ENCODE results near the gene EEF1AKMT1. TPM values are rescaled to one million over a fixed set of nuclear protein-coding genes. Genes with fewer than 3 reads are reported as not detected.
"Not testable (repeated sequence)": the region's sequence is repeated elsewhere in the genome, so short reads cannot be mapped to it uniquely, and the experiment has no call there.

Gene EEF1AKMT1
- polyA plus RNA-seq, 3 donors from 2014 or later: 8.1 to 14.3 (median 10.8) TPM

DNA sequence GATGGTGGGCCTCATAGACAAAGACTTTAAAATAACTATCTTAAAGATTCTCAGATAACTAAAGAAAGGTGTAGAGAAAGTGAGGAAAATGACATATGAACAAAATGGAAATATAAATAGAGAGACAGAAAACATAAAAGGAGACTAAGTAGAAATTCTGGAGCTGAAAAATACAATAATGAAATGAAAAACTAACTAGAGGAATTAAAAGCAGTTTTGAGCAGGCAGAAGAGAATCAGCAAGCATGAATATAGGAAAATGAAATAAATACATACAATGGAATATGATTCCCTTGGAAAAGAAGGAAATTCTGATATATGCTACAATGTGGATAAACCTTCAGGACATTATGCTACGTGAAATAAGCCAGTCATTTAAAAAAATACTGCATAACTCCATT, 3.9 kb downstream of the EEF1AKMT1 start:
- DNase-seq: no peak
- Mint-ChIP-seq H3K27ac (peak overlapping the region in 2 of 6 donors; percentile 26 to 34), H3K36me3 (peaks cover 29 to 33% (median 33%) of the 10 kb centered on the region in 3 donors), H3K4me3 (no peak overlapping the region), H3K27me3 (ENCODE audit: low read depth in 3 of 3) (peaks cover 3 to 16% (median 13%) of the 10 kb centered on the region in 3 donors), H3K4me1 (peaks cover 23 to 28% of the 10 kb centered on the region in 2 donors), H3K9me3 (peaks cover 4 to 24% (median 13%) of the 10 kb centered on the region in 6 donors)

DNA sequence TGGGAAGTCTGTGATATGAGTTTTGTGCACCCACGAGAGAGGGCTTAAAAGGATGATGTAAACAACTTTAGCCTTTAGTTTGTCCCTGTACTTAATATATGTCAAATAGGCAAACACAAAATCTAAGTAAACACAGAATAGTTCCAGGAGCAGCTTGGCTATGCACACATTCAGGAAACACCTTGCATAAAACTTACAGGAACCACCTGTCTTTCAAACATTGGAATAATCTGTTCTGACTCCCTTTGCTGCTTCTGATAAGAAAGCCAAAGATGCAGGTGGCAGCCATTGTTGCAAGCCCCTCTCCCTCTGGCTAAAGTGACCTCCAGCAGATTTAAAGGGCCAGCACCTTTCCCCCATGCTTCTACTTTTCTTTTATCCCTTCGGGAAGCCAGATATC, 4.7 kb downstream of the EEF1AKMT1 start:
- Mint-ChIP-seq H3K27ac (no peak overlapping the region), H3K9me3 (peaks cover 4 to 24% (median 13%) of the 10 kb centered on the region in 6 donors), H3K4me1 (peaks cover 18 to 27% of the 10 kb centered on the region in 2 donors), H3K4me3 (no peak overlapping the region), H3K36me3 (peaks cover 29 to 33% (median 33%) of the 10 kb centered on the region in 3 donors), H3K27me3 (ENCODE audit: low read depth in 3 of 3) (peaks cover 3 to 15% (median 13%) of the 10 kb centered on the region in 3 donors)
- DNase-seq: no peak

DNA sequence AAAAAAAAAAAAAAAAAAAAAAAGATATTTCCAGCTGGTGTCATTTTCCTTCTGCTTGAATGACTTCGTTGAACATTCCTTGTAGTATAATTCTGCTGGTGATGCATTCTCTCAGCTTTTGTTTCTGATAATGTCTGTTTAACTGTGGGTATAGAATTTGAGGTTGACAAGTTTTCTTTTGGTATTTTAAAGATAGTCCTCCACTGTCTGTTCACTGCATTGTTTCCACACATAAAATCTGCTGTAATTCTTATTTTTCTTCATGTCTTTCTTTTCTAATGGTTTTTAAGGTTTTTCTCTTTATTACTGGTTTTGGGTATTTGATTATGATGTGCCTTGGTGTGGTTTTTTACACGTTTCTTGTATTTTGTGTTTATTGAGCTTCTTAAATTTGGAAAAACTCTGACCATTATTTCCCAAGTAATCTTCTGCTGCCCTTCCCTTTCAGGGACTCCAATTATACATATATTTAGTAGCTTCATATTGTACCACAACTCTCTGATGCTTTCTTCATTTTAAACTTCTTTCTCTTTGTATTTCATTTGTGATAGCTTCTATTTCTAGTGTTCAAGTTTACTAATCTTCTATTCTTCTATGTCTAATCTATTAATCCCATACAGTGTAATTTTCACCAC, 6.3 kb downstream of the EEF1AKMT1 start:
- H3K36me3 Mint-ChIP-seq: peaks cover 29 to 33% (median 33%) of the 10 kb centered on the region in 3 donors
- H3K4me1 Mint-ChIP-seq: peaks cover 6 to 10% of the 10 kb centered on the region in 2 donors
- H3K4me3 Mint-ChIP-seq: no peak overlapping the region
- peaks cover 0 to 4% (median 2%) of the 10 kb centered on the region in 3 donors for H3K27me3 Mint-ChIP-seq (ENCODE audit: low read depth in 3 of 3)
- peaks cover 4 to 24% (median 13%) of the 10 kb centered on the region in 6 donors for H3K9me3 Mint-ChIP-seq
- no peak for DNase-seq
- peak overlapping the region in 2 of 6 donors; percentile 5 to 17 for H3K27ac Mint-ChIP-seq

DNA sequence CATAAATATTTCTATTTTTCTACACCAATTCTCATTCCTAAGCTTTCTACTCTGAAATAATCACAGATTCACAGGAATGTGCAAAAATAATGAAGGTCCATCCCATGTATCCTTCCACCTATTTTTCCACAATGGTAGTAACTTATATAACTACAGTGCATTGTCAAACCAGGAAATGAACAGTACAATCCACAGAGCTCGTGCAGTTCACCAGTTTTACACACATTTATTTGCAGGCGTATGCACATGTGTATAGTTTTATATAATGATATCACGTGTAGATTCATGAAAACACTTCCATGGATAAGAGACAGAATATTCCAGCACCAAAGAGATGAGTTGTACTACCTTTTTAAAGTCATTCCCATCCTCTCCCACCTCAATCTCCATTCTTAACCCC, 12.9 kb downstream of the EEF1AKMT1 start:
- H3K4me1 Mint-ChIP-seq: no peaks in the 10 kb centered on the region
- peaks cover 0 to 12% (median 6%) of the 10 kb centered on the region in 6 donors for H3K9me3 Mint-ChIP-seq
- no peak overlapping the region for H3K27ac Mint-ChIP-seq
- no peak overlapping the region for H3K4me3 Mint-ChIP-seq
- H3K36me3 Mint-ChIP-seq: peaks cover 21 to 26% (median 23%) of the 10 kb centered on the region in 3 donors
- peaks cover 0 to 2% (median 2%) of the 10 kb centered on the region in 3 donors for H3K27me3 Mint-ChIP-seq (ENCODE audit: low read depth in 3 of 3)
- no peak for DNase-seq

DNA sequence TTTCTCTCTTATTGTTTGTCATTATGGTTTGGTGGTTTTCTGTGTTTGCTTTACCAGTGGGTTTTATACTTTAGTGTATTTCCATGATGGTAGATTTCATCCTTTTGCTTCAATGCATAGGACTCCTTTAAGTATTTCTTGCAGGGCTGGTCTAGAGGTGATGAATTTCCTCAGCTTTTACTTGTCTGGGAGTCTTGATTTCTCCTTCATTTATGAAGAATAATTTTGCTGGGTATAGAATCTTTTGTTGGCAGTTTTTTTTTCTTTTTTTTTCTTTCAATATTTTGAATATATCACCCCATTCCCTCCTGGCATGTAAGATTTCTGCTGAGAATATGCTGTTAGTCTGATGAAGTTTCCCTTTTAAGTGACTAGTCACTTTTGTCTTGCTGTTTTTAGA, 19.8 kb downstream of the EEF1AKMT1 start:
- DNase-seq: no peak
- H3K9me3 Mint-ChIP-seq: peaks cover 20 to 63% (median 50%) of the 10 kb centered on the region in 6 donors
- peaks cover 0 to 4% (median 2%) of the 10 kb centered on the region in 3 donors for H3K27me3 Mint-ChIP-seq (ENCODE audit: low read depth in 3 of 3)
- H3K4me1 Mint-ChIP-seq: no peaks in the 10 kb centered on the region
- H3K27ac Mint-ChIP-seq: no peak overlapping the region
- H3K4me3 Mint-ChIP-seq: no peak overlapping the region
- peaks cover 41 to 63% (median 47%) of the 10 kb centered on the region in 3 donors for H3K36me3 Mint-ChIP-seq

DNA sequence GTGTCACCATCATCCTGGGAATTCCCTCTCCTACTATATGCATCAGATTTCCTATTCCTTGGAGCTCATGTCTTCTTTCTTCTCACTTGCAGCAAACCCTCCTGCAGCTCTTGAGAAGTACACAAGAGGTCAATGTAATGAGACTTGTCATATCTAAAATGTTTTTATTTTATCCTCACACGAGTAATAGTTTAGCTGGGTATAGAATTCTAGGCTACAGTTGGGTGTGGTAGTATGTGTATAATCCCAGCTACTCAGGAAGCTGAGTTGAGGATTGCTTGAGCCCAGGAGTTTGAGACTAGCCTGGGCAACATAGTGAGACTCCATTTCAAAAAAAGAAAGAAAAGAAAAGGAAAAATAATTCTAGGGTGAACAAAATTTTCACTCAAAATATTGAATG, 24.4 kb downstream of the EEF1AKMT1 start:
- peaks cover 0 to 2% (median 0%) of the 10 kb centered on the region in 3 donors for H3K27me3 Mint-ChIP-seq (ENCODE audit: low read depth in 3 of 3)
- peaks cover 31 to 40% (median 37%) of the 10 kb centered on the region in 3 donors for H3K36me3 Mint-ChIP-seq
- H3K27ac Mint-ChIP-seq: no peak overlapping the region
- H3K4me1 Mint-ChIP-seq: no peaks in the 10 kb centered on the region
- no peak for DNase-seq
- H3K4me3 Mint-ChIP-seq: no peak overlapping the region
- H3K9me3 Mint-ChIP-seq: peaks cover 17 to 70% (median 45%) of the 10 kb centered on the region in 6 donors

DNA sequence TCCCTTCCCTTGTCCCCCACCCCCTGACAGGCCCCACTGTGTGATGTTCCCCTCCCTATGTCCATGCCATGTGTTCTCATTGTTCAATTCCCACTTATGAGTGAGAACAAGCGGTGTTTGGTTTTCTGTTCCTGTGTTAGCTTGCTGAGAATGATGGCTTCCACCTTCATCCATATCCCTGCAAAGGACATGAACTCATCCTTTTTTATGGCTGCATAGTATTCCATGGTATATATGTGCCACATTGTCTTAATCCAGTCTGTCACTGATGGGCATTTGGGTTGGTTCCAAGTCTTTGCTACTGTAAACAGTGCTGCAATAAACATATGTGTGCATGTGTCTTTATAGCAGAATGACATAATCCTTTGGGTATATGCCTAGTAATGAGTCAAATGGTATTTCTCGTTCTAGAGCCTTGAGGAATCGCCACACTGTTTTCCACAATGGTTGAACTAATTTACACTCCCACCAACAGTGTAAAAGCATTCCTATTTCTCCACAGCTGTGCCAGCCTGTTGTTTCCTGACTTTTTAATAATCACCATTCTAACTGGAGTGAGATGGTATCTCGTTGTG, 29.8 kb downstream of the EEF1AKMT1 start:
- Mint-ChIP-seq H3K9me3 (peaks cover 1 to 24% (median 4%) of the 10 kb centered on the region in 6 donors), H3K36me3 (peaks cover 16 to 21% (median 17%) of the 10 kb centered on the region in 3 donors)
- H3K4me1 Mint-ChIP-seq; H3K27me3 Mint-ChIP-seq (ENCODE audit: low read depth in 3 of 3); H3K4me3 Mint-ChIP-seq; DNase-seq; H3K27ac Mint-ChIP-seq: not testable (repeated sequence)

DNA sequence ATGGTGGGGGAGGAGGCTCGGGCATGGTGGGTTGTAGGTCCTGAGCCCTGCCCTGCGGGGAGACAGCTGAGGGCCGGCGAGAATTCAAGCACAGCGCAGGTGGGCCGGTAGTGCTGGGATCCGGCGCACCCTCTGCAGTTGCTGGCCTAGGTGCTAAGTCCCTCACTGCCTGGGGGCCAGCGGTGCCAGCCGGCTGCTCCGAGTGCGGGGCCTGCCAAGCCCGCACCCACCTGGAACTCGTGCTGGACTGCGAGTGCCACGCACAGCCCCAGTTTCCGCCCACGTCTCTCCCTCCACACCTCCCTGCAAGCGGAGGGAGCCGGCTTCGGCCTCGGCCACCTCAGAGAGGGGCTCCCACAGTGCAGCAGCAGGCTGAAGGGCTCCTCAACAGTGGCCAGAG, 33.7 kb downstream of the EEF1AKMT1 start:
- Mint-ChIP-seq H3K4me3 (no peak overlapping the region), H3K9me3 (peaks cover 0 to 8% (median under 1%) of the 10 kb centered on the region in 6 donors), H3K27ac (no peak overlapping the region), H3K27me3 (ENCODE audit: low read depth in 3 of 3) (peaks cover 0 to 2% (median 0%) of the 10 kb centered on the region in 3 donors), H3K4me1 (no peaks in the 10 kb centered on the region), H3K36me3 (peaks cover 9 to 12% (median 9%) of the 10 kb centered on the region in 3 donors)
- no peak for DNase-seq

DNA sequence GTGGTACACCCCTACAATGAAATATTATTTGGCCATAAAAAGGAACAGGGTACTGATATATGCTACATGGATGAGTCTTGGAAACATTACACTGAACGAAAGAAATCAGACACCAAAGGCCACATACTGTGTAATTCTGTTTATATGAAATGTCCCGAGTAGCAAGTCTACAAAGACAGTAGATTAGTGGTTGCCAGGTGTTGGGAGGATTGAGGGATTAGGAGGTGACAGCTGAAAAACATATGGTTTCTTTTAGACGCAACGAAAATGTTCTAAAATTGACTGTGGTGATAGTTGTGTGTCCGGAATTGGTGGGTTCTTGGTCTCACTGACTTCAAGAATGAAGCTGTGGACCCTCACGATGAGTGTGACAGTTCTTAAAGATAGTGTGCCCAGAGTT, 35.1 kb downstream of the EEF1AKMT1 start:
- peaks cover 11 to 19% (median 14%) of the 10 kb centered on the region in 3 donors for H3K36me3 Mint-ChIP-seq
- DNase-seq: no peak
- peaks cover 0 to 2% (median 0%) of the 10 kb centered on the region in 3 donors for H3K27me3 Mint-ChIP-seq (ENCODE audit: low read depth in 3 of 3)
- no peak overlapping the region for H3K4me3 Mint-ChIP-seq
- H3K27ac Mint-ChIP-seq: no peak overlapping the region
- H3K4me1 Mint-ChIP-seq: no peaks in the 10 kb centered on the region
- H3K9me3 Mint-ChIP-seq: peaks cover 0 to 1% (median 0%) of the 10 kb centered on the region in 6 donors

DNA sequence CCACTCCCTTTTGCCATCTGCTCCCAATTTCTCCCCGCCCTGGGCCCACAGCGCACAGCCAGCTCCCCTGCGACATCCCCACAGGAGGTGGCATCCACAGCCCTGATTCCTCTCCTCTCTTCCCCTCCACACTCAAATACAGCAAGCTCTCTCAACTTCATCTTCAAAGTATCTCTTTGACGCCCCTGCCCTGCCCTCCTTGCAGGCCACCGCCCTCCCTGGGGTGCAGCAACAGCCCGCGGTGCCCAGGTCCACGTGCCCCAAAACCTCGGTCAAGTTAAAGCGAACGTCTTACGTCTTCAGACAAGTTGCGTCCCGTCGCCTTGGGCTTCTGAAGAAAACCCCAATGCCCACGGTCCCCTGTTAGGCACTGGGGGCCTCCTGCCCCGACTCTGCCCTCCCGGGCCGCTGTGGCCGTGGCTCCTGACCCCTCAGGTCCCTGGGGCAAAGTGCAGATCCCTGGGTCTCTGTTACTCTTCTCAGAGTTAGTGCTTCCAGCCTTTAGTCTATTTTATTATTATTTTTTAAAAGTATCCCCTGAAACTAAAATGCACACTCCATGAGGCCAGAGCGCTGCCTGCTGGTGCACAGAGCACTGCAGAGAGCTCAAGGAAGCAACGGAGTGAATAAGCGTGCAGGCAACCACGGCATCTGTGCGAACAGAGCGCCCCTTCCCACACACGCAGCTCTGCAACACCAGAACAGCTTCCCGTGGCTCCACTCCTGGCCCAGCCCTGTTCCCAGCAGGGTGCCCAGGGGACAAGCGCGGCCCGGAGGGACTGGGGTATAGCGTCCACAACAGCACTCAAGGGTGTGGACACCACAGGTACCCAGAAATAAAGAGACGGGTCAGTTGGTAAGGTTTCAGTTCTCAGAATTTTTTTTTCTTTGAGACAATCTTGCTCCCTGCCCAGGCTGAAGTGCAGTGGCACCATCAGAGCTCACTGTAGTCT, 43.9 kb downstream of the EEF1AKMT1 start:
- Mint-ChIP-seq H3K27ac (peak overlapping the region in 1 of 6 donors; percentile 7), H3K9me3 (no peaks in the 10 kb centered on the region), H3K27me3 (ENCODE audit: low read depth in 3 of 3) (peaks cover 0 to 3% (median 1%) of the 10 kb centered on the region in 3 donors), H3K4me1 (no peaks in the 10 kb centered on the region), H3K4me3 (no peak overlapping the region), H3K36me3 (peaks cover 8 to 17% (median 14%) of the 10 kb centered on the region in 3 donors)
- no peak for DNase-seq

DNA sequence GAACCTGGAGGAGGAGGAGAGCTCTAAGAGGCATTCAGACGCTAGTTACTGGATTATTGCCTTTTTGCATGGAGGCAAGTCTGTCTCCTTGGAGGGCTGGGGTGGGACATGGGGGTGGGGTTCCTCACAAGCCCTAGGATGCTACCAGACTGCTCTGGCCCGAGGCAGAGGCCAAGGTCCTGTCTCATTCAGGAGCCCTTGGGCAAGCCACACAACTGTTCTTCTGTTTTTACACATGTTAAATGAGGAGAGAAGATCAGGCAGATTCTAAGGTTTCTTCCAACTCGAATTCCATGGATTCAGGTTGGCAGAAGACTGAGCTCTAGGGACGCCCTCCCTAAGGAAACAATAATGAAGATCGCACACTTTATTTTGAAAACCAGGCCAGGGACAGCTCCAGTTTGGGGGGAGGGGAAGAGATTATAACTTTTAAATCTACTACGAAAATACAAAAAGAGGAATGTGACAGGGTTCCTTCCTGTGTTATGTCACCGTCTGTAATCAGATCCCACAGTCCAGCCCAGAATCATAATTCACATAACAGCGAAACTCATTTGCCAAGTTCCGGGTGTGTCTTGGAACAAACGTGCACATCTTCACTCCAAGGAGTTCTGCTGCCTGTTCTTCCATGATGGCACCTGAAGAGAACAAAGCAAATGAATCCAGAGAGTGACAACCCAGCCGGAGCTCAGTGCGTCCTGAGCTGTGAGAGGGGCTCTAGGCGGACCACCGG, 45.0 kb downstream of the EEF1AKMT1 start:
- DNase-seq: no peak
- Mint-ChIP-seq H3K27ac (no peak overlapping the region), H3K9me3 (no peaks in the 10 kb centered on the region), H3K36me3 (peaks cover 4 to 14% (median 7%) of the 10 kb centered on the region in 3 donors), H3K27me3 (ENCODE audit: low read depth in 3 of 3) (peaks cover 0 to 3% (median 1%) of the 10 kb centered on the region in 3 donors), H3K4me1 (no peaks in the 10 kb centered on the region), H3K4me3 (no peak overlapping the region)

DNA sequence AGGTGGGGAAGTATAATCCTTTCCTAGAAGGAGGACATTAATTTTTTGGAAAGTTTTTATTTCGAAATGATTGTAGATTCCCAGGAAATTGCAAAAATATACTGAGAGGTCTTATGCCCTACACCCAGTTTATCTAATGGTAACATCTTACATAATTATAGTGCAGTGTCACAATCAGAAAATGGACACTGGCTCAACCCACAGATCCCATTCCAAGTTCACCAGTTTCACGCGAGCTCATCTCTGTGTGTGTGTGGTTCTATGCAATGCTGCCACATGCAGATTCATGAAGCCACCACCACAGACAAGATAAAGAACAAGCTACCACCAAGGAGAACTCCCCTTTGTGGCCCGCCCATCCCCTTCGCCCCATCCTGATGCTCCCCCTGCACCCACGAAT, 45.9 kb downstream of the EEF1AKMT1 start:
- no peaks in the 10 kb centered on the region for H3K4me1 Mint-ChIP-seq
- H3K36me3 Mint-ChIP-seq: peaks cover 4 to 14% (median 7%) of the 10 kb centered on the region in 3 donors
- no peaks in the 10 kb centered on the region for H3K9me3 Mint-ChIP-seq
- no peak overlapping the region for H3K4me3 Mint-ChIP-seq
- H3K27me3 Mint-ChIP-seq (ENCODE audit: low read depth in 3 of 3): peaks cover 0 to 3% (median 1%) of the 10 kb centered on the region in 3 donors
- no peak for DNase-seq
- H3K27ac Mint-ChIP-seq: no peak overlapping the region

Measured in immature natural killer cell (primary cell).